Caco-2 (cell line): ENCODE data around the gene CLEC4M. TPM values are rescaled to one million over a fixed set of nuclear protein-coding genes. Genes with fewer than 3 reads are reported as not detected.

Experiments
- BruUV-seq: library from RNA; stranded (reverse); fragments of 400-500 nt; replicated peaks from 2 replicates; lab custom pipeline; 2021; lab: Mats Ljungman, UMichigan
- CTCF ChIA-PET: fragments of 300-600 bp; sonication (Branson Sonifier 250); formaldehyde crosslinking; loops from one replicate; lab custom pipeline; 2022; ENCODE audit warnings: antibody characterized with exemption; lab: Charles Lee
- POLR2A ChIA-PET: fragments of 300-600 bp; sonication (Branson Sonifier 250); formaldehyde crosslinking; loops from one replicate; lab custom pipeline; 2022; ENCODE audit warnings: antibody characterized with exemption; lab: Charles Lee
- DNase-seq, 2 experiments: peaks; one replicate each; pipeline versions ENCODE4 v3.0.0 to v3.0.0-alpha.2; 2020 to 2022
- H3K27me3 ChIP-seq: replicated peaks from 2 replicates; pipeline ENCODE4 v1.6.0; 2011; ENCODE audit warnings: low read length; ENCODE audit not compliant: control insufficient read depth, insufficient read depth
- H3K36me3 ChIP-seq: 2 replicates; pipeline ENCODE4 v1.5.1; 2011; ENCODE audit warnings: low read length; ENCODE audit not compliant: control insufficient read depth, insufficient read depth
- H3K4me1 ChIP-seq: fragments of 250-450 bp; sonication (Bioruptor Pico); 2 replicates; pipeline ENCODE4 v1.5.1; 2020; ENCODE audit warnings: mild to moderate bottlenecking
- H3K4me3 ChIP-seq: 2 replicates; pipeline ENCODE4 v1.5.1; 2011; ENCODE audit warnings: low read depth, mild to moderate bottlenecking, control low read depth, low read length
- H3K9me3 ChIP-seq: fragments of 250-450 bp; sonication (Bioruptor Pico); 2 replicates; pipeline ENCODE4 v1.5.1; 2020; ENCODE audit warnings: mild to moderate bottlenecking, moderate library complexity
- H3K27ac Mint-ChIP-seq: one replicate; pipeline ENCODE4 v1.8.0; 2022; ENCODE audit warnings: mixed read lengths; ENCODE audit not compliant: unreplicated experiment
- H3K27me3 Mint-ChIP-seq: one replicate; pipeline ENCODE4 v1.8.0; 2022; ENCODE audit warnings: mixed read lengths; ENCODE audit not compliant: insufficient read depth, unreplicated experiment
- H3K36me3 Mint-ChIP-seq: one replicate; pipeline ENCODE4 v1.8.0; 2022; ENCODE audit warnings: mild to moderate bottlenecking, mixed read lengths; ENCODE audit not compliant: insufficient read depth, unreplicated experiment
- H3K4me1 Mint-ChIP-seq: one replicate; pipeline ENCODE4 v1.8.0; 2022; ENCODE audit warnings: low read depth, mixed read lengths; ENCODE audit not compliant: unreplicated experiment
- H3K4me3 Mint-ChIP-seq: one replicate; pipeline ENCODE4 v1.8.0; 2022; ENCODE audit warnings: mild to moderate bottlenecking, moderate library complexity, mixed read lengths; ENCODE audit not compliant: unreplicated experiment
- H3K9me3 Mint-ChIP-seq: one replicate; pipeline ENCODE4 v1.8.0; 2022; ENCODE audit warnings: mixed read lengths; ENCODE audit not compliant: unreplicated experiment
- CTCF ChIP-seq, 2 experiments: fragments of 200-600 bp in 1 of 2; IDR thresholded peaks; 1 replicate in 1 of 2; 2 replicates in 1 of 2; pipeline versions ENCODE4 v1.5.1 to v1.8.0; 2011 to 2022; ENCODE audit warnings: antibody characterized with exemption in 1 of 2, control low read depth in 1 of 2, inconsistent platforms in 1 of 2, low read depth in 1 of 2, low read length in 1 of 2, mild to moderate bottlenecking in 1 of 2, moderate library complexity in 1 of 2; ENCODE audit not compliant: insufficient read depth in 1 of 2, severe bottlenecking in 1 of 2, unreplicated experiment in 1 of 2
- intact Hi-C: fragments of 100-400 bp; cut with micrococcal nuclease; formaldehyde crosslinking; loops from one replicate; pipeline ENCODE4 v1.10.0; 2022; ENCODE audit not compliant: unreplicated experiment
- total RNA-seq: library from RNA; stranded (reverse); gene quantifications from 2 replicates; pipeline ENCODE4 v1.2.3, GENCODE V29; 2022

Gene CLEC4M
- total RNA-seq, 1 experiment from 2014 or later: not detected

- H3K4me1 Mint-ChIP-seq: peaks cover 9% of the 10 kb centered on the region
- Histone ChIP-seq H3K27me3 (no peaks in the 10 kb centered on the region), H3K9me3 (no peaks in the 10 kb centered on the region), H3K4me3 (no peak overlapping the region), H3K4me1 (no peaks in the 10 kb centered on the region), H3K36me3 (no peaks in the 10 kb centered on the region)
- DNase-seq: no peak
- H3K27ac Mint-ChIP-seq: no peak overlapping the region
- intact Hi-C loops: no loop called here
- H3K9me3 Mint-ChIP-seq: no peaks in the 10 kb centered on the region
- no peak overlapping the region for H3K4me3 Mint-ChIP-seq
- ChIA-PET CTCF (no interaction called here), POLR2A (no interaction called here)
- no peaks in the 10 kb centered on the region for H3K36me3 Mint-ChIP-seq
- BruUV-seq: no TSS peak
- TF ChIP-seq CTCF (IDR thresholded peaks at IDR 0.05; ENCODE audit: insufficient read depth in 1 of 2, low read depth in 1 of 2, low read length in 1 of 2, severe bottlenecking in 1 of 2, unreplicated experiment in 1 of 2): no peak
- no peaks in the 10 kb centered on the region for H3K27me3 Mint-ChIP-seq
These were observed 12.7 kb downstream of the CLEC4M start for GRCh38 chr19:7775761-7776160.

- H3K27me3 Mint-ChIP-seq: no peaks in the 10 kb centered on the region
- H3K27me3 ChIP-seq: no peaks in the 10 kb centered on the region
- H3K9me3 ChIP-seq: no peaks in the 10 kb centered on the region
- H3K36me3 Mint-ChIP-seq: no peaks in the 10 kb centered on the region
- intact Hi-C loops: no loop called here
- no peaks in the 10 kb centered on the region for H3K36me3 ChIP-seq
- DNase-seq: no peak
- no TSS peak for BruUV-seq
- H3K9me3 Mint-ChIP-seq: no peaks in the 10 kb centered on the region
- H3K4me1 ChIP-seq: no peaks in the 10 kb centered on the region
- no peak for TF ChIP-seq CTCF (IDR thresholded peaks at IDR 0.05; ENCODE audit: insufficient read depth in 1 of 2, low read depth in 1 of 2, low read length in 1 of 2, severe bottlenecking in 1 of 2, unreplicated experiment in 1 of 2)
- H3K4me3 Mint-ChIP-seq: no peak overlapping the region
- no peak overlapping the region for H3K4me3 ChIP-seq
- H3K4me1 Mint-ChIP-seq: peaks cover 6% of the 10 kb centered on the region
- CTCF ChIA-PET: interaction anchor here (0.6 kb wide), 1 partner anchor 103 kb away, joined by 3 read pairs; no protein-coding TSS in a partner anchor
- no peak overlapping the region for H3K27ac Mint-ChIP-seq
- POLR2A ChIA-PET: no interaction called here
These were observed 15.0 kb downstream of the CLEC4M start for GRCh38 chr19:7778081-7778480.

- no peaks in the 10 kb centered on the region for H3K9me3 Mint-ChIP-seq
- no peak for TF ChIP-seq CTCF (IDR thresholded peaks at IDR 0.05; ENCODE audit: insufficient read depth in 1 of 2, low read depth in 1 of 2, low read length in 1 of 2, severe bottlenecking in 1 of 2, unreplicated experiment in 1 of 2)
- no peaks in the 10 kb centered on the region for H3K9me3 ChIP-seq
- no TSS peak for BruUV-seq
- POLR2A ChIA-PET: no interaction called here
- H3K27me3 ChIP-seq: no peaks in the 10 kb centered on the region
- CTCF ChIA-PET: interaction anchor here (0.6 kb wide), 1 partner anchor 82 kb away, joined by 3 read pairs; no protein-coding TSS in a partner anchor
- H3K27me3 Mint-ChIP-seq: no peaks in the 10 kb centered on the region
- peaks cover 21% of the 10 kb centered on the region for H3K4me1 Mint-ChIP-seq
- H3K4me1 ChIP-seq: peaks cover 12% of the 10 kb centered on the region
- H3K36me3 Mint-ChIP-seq: no peaks in the 10 kb centered on the region
- H3K27ac Mint-ChIP-seq: no peak overlapping the region
- no peaks in the 10 kb centered on the region for H3K36me3 ChIP-seq
- H3K4me3 Mint-ChIP-seq: peak overlapping the region; percentile 42
- no peak for DNase-seq
- no peak overlapping the region for H3K4me3 ChIP-seq
- intact Hi-C loops: no loop called here
These were observed 16.8 kb downstream of the CLEC4M start for GRCh38 chr19:7779631-7780486.
